NCI-H510A treated with DMSO at 0.1 percent for 48 hours (cell line): ENCODE measurements around the gene GPC6.
A peak's percentile ranks its signal among the peaks of the same experiment; 100 is the strongest.
"Not testable (repeated sequence)": the region's sequence is repeated elsewhere in the genome, so short reads cannot be mapped to it uniquely, and the experiment has no call there.

ENCODE experiments used
- DNase-seq: peaks from one replicate; lab custom pipeline; 2025; lab: John Stamatoyannopoulos, UW

The GPC6 gene

GRCh38 chr13:93437081-93437480 lies 210.5 kb downstream of the GPC6 start:
- DNase-seq, result no peak

- no peak for DNase-seq
These were observed 219.6 kb downstream of the GPC6 start for GRCh38 chr13:93446238-93446637.

GRCh38 chr13:93450191-93450621 lies 223.6 kb downstream of the GPC6 start:
- DNase-seq, result no peak

DNA sequence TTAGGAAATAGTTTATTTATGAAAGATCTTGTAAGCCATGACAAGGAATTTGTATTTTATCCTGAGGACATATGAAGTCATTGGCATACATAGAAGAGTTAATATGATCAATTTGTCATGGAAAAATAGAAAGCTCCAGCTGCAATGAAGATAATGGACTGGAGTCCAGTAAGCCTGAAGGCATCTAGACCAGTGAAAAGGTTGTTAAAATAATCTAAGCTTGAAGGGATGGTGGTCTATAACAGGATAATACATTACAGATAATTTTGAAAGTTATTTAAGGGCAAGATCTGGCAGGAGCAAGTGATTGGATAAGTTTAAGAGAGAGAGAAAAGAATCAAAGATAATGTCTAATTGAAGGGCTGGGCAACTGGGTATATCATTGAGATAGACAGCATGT lies 224.2 kb downstream of the GPC6 start:
- DNase-seq, result no peak

DNA sequence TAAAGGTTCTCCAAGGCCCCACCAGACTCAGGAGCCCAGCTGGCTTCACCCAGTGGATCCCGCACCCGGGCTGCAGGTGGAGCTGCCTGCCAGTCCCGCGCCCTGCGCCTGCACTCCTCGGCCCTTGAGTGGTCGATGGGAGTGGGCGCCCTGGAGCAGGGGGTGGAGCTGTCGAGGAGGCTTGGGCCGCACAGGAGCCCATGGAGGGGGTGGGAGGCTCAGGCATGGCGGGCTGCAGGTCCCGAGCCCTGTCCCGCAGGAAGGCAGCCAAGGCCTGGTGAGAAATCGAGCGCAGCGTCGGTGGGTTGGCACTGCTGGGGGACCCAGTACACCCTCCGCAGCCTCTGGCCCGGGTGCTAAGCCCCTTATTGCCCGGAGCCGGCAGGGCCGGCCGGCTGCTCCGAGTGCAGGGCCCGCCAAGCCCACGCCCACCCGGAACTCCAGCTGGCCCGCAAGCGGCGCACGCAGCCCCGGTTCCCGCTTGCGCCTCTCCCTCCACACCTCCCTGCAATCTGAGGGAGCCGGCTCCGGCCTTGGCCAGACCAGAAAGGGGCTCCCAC lies 228.1 kb downstream of the GPC6 start:
- DNase-seq, result not testable (repeated sequence)

DNA sequence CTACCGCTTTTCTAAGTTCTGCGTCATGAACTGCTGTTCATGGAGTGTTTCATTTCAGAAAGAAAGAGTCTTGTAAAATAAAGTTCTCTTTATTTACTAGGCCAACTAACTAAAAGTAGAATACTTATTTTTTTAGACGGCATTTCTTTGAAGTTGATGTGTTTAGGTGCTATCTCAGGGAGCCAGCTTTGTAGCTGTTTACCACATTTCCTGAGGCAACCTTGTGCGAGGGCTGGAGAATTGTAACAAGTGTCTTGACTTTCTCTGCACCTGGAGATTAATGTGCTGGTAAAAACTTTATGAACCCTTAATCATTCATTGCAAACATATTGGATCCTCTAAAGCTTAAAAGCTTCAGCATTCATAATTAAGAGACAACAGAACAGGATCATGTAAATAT lies 229.3 kb downstream of the GPC6 start:
- DNase-seq, result no peak

DNA sequence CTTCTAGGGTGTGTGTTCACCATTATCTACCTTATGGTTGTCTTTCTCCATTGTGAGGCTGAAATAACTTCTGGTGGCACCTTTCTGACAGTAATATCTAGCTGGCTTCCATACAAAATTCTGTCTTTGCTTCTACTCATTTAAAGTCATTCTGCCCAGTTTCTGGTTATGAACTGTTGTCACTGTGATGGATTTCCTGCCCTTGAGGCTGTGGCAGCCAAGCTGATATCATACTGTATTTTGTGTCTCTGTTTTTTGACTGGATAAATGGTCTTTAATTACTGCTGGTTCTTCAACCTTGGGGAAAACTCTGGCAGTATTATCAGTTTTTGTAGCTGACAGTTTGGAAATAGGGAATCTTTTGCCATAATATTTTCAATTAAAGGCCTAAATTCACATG lies 233.4 kb downstream of the GPC6 start:
- no peak for DNase-seq

GRCh38 chr13:93462151-93462550 lies 235.5 kb downstream of the GPC6 start:
- DNase-seq, result no peak

GRCh38 chr13:93466502-93467036 lies 240.0 kb downstream of the GPC6 start:
- no peak for DNase-seq

DNA sequence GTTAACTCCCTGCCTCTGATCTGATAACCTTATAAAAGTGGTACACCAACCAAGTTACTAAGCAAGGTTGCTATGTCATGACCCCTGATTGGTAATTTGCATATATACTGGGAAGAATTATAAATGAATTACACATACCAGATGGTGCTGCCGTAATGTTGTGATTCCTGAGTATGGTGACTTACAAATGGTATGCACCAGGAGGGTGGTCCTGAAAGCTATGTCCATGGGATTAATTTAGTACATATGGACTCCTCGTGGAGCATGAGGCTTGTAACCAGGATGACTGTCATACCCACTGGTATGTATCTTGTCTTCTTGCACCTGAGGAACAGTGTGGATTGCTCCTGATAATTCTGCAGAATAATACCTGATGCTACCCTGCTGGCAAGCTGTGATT lies 240.6 kb downstream of the GPC6 start:
- no peak for DNase-seq

GRCh38 chr13:93468433-93468832 lies 241.8 kb downstream of the GPC6 start:
- no peak for DNase-seq

- no peak for DNase-seq
These were observed 245.7 kb downstream of the GPC6 start for GRCh38 chr13:93472296-93472695.

- DNase-seq, result no peak
These were observed 246.2 kb downstream of the GPC6 start for GRCh38 chr13:93472814-93473296.

DNA sequence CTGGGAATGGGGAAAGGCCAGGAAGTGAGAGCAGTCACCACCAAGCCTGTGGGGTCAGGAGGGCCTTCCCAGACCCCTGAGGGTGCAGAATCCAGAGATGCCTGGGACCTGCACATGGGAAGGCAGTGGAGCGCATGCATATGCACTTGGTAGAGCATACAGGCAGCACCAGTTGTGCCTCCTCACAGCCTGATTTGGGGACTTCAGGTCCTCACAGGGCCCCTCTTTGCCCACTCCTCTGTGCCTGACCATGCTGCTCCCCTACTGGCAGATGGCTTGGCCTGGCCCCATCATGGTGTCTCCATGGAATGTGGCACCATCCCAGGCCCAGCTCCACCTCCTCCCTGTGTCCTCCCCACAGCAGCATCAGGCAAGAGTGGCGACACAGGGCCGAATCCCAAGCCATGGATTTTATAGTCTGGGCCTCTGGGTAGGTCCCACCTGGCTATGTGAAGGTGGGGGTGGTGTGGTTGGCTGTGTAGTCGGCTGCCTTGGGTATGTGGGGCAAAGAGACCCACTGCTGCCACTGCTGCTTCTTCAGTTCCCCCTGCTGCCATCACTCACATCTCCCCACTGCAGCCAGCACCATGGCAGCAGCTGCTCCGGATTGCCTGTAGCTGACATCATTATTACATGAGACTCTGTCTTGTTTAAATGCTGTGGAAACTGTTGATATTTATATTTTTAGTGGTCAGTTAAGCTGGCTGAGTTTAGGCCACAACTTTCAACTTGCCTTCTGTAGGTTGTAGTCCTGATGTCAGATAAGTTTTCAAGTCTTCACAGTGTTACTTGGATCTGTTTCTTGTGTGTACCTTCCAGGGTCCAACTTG lies 247.0 kb downstream of the GPC6 start:
- DNase-seq, result no peak

DNA sequence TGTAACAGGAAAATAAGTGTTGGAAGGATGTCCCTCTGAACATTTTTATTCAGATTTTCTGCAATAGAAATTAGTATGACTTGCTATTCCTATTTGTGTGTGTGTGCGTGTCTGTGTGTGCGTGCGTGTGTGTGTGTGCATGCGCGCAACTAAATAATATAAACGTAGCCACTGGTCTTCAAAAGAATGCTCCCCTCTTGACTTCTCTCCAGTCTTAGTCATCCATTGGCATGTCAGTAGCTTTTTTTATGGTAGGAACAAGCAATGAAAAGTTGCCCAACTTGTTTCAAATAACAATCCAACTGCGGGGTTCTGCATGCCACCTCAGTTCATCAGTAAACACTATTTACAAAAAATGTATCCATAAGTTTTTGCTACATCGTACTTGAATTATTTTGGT lies 249.6 kb downstream of the GPC6 start:
- DNase-seq, result no peak

DNA sequence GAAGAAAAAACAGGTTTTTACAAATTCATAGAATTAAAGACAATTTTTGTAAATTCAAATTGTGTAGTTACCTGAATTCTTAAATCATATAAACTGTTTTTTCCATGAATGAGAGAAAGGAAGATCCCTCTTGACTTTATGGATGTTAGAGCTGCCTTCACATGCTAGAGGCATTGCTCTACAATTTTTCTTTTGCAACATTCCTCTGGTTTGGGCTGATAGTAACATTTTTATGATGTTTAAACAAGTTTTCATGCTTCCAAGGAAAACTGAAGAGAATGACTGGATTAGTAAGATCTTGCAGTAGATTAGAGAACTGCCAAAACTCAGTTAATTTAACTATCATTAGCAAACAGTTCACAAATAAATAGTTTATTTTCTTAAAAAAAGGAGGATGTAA lies 250.6 kb downstream of the GPC6 start:
- DNase-seq, result no peak

GRCh38 chr13:93480553-93481106 lies 254.0 kb downstream of the GPC6 start:
- DNase-seq, result no peak

GRCh38 chr13:93496117-93496516 lies 269.5 kb downstream of the GPC6 start:
- DNase-seq, result not testable (repeated sequence)

DNA sequence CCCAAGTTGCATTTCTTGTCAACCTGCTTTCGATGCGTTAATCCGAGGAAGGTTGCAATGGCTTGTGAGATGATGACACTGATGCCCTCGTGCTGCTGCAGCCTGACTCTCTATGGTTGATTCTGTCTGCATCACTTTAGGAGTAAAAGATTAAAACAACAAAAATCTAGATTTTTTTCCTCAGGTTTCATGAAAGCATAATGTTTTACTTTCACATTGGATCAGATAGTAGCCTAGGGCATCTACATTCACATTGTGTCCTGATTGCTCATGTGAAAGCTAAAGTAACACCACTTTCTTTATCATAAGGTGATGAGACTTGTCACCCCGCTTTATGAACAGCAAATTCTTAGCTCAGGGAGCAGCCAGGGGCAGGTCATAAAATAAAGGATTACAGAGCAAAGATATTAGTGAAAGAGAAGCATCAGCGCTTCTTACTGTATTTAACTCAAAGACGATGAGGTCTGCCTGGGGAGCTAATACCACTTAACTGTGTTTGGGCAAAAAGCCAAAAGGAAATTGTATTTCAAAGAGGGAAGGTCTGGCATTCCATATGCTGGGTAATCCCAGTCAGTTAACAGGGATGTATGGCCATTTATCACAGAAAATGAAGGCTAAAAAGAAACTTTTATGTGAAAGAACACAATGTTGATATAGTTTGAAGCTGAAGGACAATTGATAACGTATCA lies 270.5 kb downstream of the GPC6 start:
- peak; percentile 62 for DNase-seq

- DNase-seq, result no peak
These were observed 273.4 kb downstream of the GPC6 start for GRCh38 chr13:93499991-93500390.

- no peak for DNase-seq
These were observed 275.5 kb downstream of the GPC6 start for GRCh38 chr13:93502071-93502470.

GRCh38 chr13:93502987-93503615 lies 276.5 kb downstream of the GPC6 start:
- no peak for DNase-seq
